ENCODE results near the gene PCDHA10. TPM values are rescaled to one million over a fixed set of nuclear protein-coding genes. Genes with fewer than 3 reads are reported as not detected.

Gene PCDHA10
- total and polyA plus RNA-seq, 2 of the 4 experiments (the other 2 are of a cell fraction) = under 0.01 to 0.02 TPM

- Histone ChIP-seq H3K23ac (ENCODE audit: low read depth, low read length) (no peak overlapping the region), H4K91ac (ENCODE audit: insufficient read depth, low read depth, low read length) (no peak overlapping the region), H3K9me1 (ENCODE audit: insufficient read depth, low read length) (no peaks in the 10 kb centered on the region), H3K4ac (ENCODE audit: low read depth, low read length) (no peak overlapping the region), H3K9me3 (ENCODE audit: control insufficient read depth, insufficient read depth, low read length) (peaks cover 26% of the 10 kb centered on the region), H4K8ac (ENCODE audit: low read depth in 2 of 2, low read length in 2 of 2) (no peak overlapping the region), H3K36me3 (ENCODE audit: control insufficient read depth, insufficient read depth, low read length) (no peaks in the 10 kb centered on the region), H2BK5ac (ENCODE audit: low read depth, low read length, poor library complexity, severe bottlenecking) (no peak overlapping the region), H2BK20ac (ENCODE audit: low read depth, low read length) (no peak overlapping the region), H3K18ac (ENCODE audit: low read depth, low read length) (no peak overlapping the region), H3K79me1 (ENCODE audit: low read depth in 1 of 2, low read length in 2 of 2) (no peaks in the 10 kb centered on the region), H3K4me3 (ENCODE audit: insufficient read depth, low read depth, low read length) (no peak overlapping the region), H2AK9ac (replicated peaks; ENCODE audit: low read depth, low read length, poor library complexity) (no peak overlapping the region), H3K27me3 (ENCODE audit: control insufficient read depth, insufficient read depth, low read length) (no peaks in the 10 kb centered on the region), H4K5ac (ENCODE audit: low read depth, low read length) (no peak overlapping the region), H3K27ac (ENCODE audit: insufficient read depth, low read length) (no peak overlapping the region), H3K4me1 (ENCODE audit: control insufficient read depth, insufficient read depth, low read length) (no peaks in the 10 kb centered on the region), H3K4me2 (ENCODE audit: low read depth, low read length) (no peak overlapping the region), H3K14ac (replicated peaks; ENCODE audit: low read depth, low read length) (no peak overlapping the region), H2BK15ac (ENCODE audit: low read depth, low read length) (no peak overlapping the region), H2AFZ (replicated peaks; ENCODE audit: low read length, poor library complexity) (no peak overlapping the region), H4K20me1 (ENCODE audit: insufficient read depth, low read length) (no peaks in the 10 kb centered on the region), H2AK5ac (ENCODE audit: low read depth, low read length) (no peak overlapping the region), H2BK120ac (ENCODE audit: low read depth, low read length) (no peak overlapping the region), H3K56ac (ENCODE audit: extremely low read depth, insufficient read depth, low read length) (no peak overlapping the region), H3K9ac (ENCODE audit: low read depth, low read length) (no peak overlapping the region)
- WGBS, 2 experiments (ENCODE audit: extremely low coverage in 2 of 2, insufficient read length in 1 of 2) = 45% methylated on average over 49 of the region's 76 CpGs; no CpG with 5 or more reads in 1 of the 2 experiments
- CTCF ChIA-PET = no interaction called here
- in situ Hi-C loops (cut with MboI; ENCODE audit: low sequenced_read_pairs) = no loop called here
- intact Hi-C loops (cut with micrococcal nuclease) = no loop called here
- DNase-seq (no peak), ATAC-seq (ENCODE audit: low read depth) (no peak)
- POLR2A ChIA-PET (ENCODE audit: unreplicated experiment) = no interaction called here
- no TSS peak for BruUV-seq (replicated peaks)
- dilution Hi-C loops (cut with HindIII; ENCODE audit: low sequenced_read_pairs, unreplicated experiment) = no loop called here
- TF ChIP-seq POLR2A (IDR thresholded peaks at IDR 0.05; ENCODE audit: low read depth, low read length) (no peak), CEBPB (IDR thresholded peaks at IDR 0.05; ENCODE audit: low read depth, low read length) (no peak), RCOR1 (IDR thresholded peaks at IDR 0.05; ENCODE audit: insufficient replicate concordance, low read length) (no peak), ELK1 (IDR thresholded peaks at IDR 0.05; ENCODE audit: borderline replicate concordance, low read depth, low read length) (no peak), MAZ (IDR thresholded peaks at IDR 0.05; ENCODE audit: borderline replicate concordance, low read depth, low read length) (no peak), RAD21 (IDR thresholded peaks at IDR 0.05; ENCODE audit: low read length) (no peak), BHLHE40 (IDR thresholded peaks at IDR 0.05; ENCODE audit: low read depth, low read length) (no peak), RFX5 (IDR thresholded peaks at IDR 0.05; ENCODE audit: low read depth, low read length) (no peak), CTCF (conservative IDR thresholded peaks at IDR 0.05; ENCODE audit: low read depth, low read length) (no peak), USF2 (IDR thresholded peaks at IDR 0.05; ENCODE audit: low read depth, low read length) (no peak), FOS (IDR thresholded peaks at IDR 0.05; ENCODE audit: low read depth, low read length) (no peak), MAFK (IDR thresholded peaks at IDR 0.05; ENCODE audit: low read depth, low read length) (no peak), NFE2L2 (IDR thresholded peaks at IDR 0.05; ENCODE audit: low read depth, low read length) (no peak), CHD1 (IDR thresholded peaks at IDR 0.05; ENCODE audit: low read depth, low read length) (no peak), SMC3 (IDR thresholded peaks at IDR 0.05; ENCODE audit: low read depth, low read length) (no peak)
Observed at GRCh38 chr5:140862441-140863295, 7.0 kb downstream of the PCDHA10 start.
